ENCODE results near the gene HYI.

Gene HYI

GRCh38 chr1:43447891-43448708 is 5.6 kb downstream of the HYI start:
- no peak for DNase-seq (ENCODE audit: low read depth)
- TF ChIP-seq CTCF (IDR thresholded peaks at IDR 0.05; ENCODE audit: insufficient read depth, low read depth, low read length, missing control alignments), result no peak
- no peak overlapping the region for H3K4me3 ChIP-seq (ENCODE audit: low read length)

- no peak for DNase-seq (ENCODE audit: low read depth)
- TF ChIP-seq CTCF (IDR thresholded peaks at IDR 0.05; ENCODE audit: insufficient read depth, low read depth, low read length, missing control alignments), result no peak
- H3K4me3 ChIP-seq (ENCODE audit: low read length), result no peak overlapping the region
Measured at GRCh38 chr1:43446881-43447835, 6.6 kb downstream of the HYI start.

GRCh38 chr1:43446388-43446740 is 7.4 kb downstream of the HYI start:
- no peak for TF ChIP-seq CTCF (IDR thresholded peaks at IDR 0.05; ENCODE audit: insufficient read depth, low read depth, low read length, missing control alignments)
- no peak overlapping the region for H3K4me3 ChIP-seq (ENCODE audit: low read length)
- no peak for DNase-seq (ENCODE audit: low read depth)

GRCh38 chr1:43445606-43446387 is 7.9 kb downstream of the HYI start:
- H3K4me3 ChIP-seq (ENCODE audit: low read length), result no peak overlapping the region
- DNase-seq (ENCODE audit: low read depth), result no peak
- no peak for TF ChIP-seq CTCF (IDR thresholded peaks at IDR 0.05; ENCODE audit: insufficient read depth, low read depth, low read length, missing control alignments)

- no peak overlapping the region for H3K4me3 ChIP-seq (ENCODE audit: low read length)
- no peak for DNase-seq (ENCODE audit: low read depth)
- no peak for TF ChIP-seq CTCF (IDR thresholded peaks at IDR 0.05; ENCODE audit: insufficient read depth, low read depth, low read length, missing control alignments)
Measured at GRCh38 chr1:43444836-43445235, 8.9 kb downstream of the HYI start.

GRCh38 chr1:43444151-43444828 is 9.4 kb downstream of the HYI start:
- DNase-seq (ENCODE audit: low read depth), result no peak
- no peak overlapping the region for H3K4me3 ChIP-seq (ENCODE audit: low read length)
- TF ChIP-seq CTCF (IDR thresholded peaks at IDR 0.05; ENCODE audit: insufficient read depth, low read depth, low read length, missing control alignments), result no peak

All from epithelial cell of esophagus (primary cell).